HG02884 (cell line): ENCODE results near the gene MYO5B.
A peak's percentile ranks its signal among the peaks of the same experiment; 100 is the strongest.
"Not testable (repeated sequence)": the region's sequence is repeated elsewhere in the genome, so short reads cannot be mapped to it uniquely, and the experiment has no call there.

Experiments used
- ATAC-seq: cut with Tn5 transposase; IDR thresholded peaks from one replicate; pipeline ENCODE4 v1.9.1; 2021; ENCODE audit warnings: mild to moderate bottlenecking, moderate library complexity; ENCODE audit not compliant: unreplicated experiment

Gene MYO5B

DNA sequence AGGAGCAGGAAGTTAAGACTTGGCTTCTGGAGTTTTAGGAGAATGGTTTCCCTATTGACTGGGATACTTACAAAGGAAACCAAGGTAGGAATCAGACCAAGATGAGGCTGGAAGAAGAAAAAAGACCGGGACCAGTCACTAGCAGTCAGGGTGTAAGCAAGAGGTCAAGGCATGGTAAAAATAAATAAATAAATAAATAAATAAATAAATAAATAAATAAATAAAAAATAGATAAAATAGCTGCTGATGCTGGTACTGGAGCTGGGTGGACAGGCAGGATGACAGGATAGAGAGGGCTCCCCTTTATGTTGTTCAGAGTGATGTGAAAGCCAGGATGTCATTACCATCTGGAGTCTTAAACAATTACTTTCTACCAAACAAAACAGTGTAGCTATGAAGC, 89.9 kb downstream of the MYO5B start:
- no peak for ATAC-seq

DNA sequence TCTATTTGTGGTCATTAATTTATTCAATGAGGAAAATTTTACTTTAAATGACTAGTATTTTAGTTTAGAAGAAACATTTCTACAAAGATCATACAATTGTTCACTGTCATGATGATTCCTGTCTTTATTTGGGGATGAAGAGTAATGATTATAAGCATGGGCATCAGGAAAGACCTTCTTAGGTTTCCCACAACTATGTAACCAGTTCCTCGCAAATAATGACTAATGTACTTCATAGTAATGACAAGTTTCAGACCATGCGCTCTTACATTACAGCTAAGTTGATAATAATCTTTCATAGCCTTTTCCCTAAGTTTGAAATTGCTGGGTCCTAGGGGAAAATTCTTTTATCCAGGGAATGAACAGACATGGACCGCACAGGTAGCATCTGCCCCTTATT, 90.5 kb downstream of the MYO5B start:
- ATAC-seq, result no peak

GRCh38 chr18:50099725-50100407, 95.1 kb downstream of the MYO5B start:
- peak; percentile 79 for ATAC-seq

GRCh38 chr18:50097702-50098101, 97.2 kb downstream of the MYO5B start:
- no peak for ATAC-seq

DNA sequence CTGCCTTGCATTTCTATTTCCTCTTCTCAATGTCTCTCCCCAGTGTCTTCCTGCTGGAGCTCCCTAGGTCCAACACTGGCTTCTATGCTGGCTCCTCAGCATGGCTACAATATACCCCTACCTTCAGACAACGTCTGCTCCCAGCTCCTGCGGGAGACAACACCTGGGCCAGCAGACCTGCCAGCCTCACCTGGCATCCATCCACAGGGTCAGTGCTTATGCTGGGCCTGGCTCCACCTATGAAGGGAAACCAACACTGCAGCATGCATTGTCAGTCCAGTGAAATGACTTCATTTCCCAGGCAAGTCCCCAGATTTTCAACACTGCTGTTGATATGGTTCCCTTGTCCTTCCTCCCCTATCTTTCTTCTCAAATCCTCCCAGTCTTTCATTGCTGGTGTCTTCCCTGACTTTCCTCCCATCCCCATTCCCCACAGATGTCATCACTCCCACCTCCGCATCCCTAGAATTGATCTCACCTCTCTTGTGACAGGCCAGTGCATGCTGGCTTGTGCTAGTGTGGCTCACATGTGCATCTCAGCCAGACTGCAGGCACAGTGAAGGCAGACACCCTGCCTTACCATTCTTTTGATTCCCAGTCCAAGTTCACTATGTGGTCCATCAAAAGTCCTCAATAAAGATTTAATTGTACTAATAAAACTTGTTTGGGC, 98.0 kb downstream of the MYO5B start:
- no peak for ATAC-seq

DNA sequence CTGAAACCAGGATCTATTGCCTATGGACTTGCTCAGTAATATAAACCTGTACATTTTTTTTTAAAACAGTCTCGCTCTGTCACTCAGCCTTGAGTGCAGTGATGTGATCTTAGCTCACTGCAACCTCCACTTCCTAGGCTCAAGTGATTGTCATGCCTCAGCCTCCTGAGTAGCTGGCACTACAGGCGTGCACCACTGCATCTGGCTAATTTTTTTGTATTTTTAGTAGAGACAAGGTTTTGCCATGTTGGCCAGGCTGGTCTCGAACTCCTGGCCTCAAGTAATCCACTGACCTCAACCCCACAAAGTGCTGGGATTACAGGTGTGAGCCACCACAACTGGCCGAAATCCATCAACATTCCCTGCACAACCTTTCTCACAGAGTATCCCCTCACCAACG, 100.2 kb downstream of the MYO5B start:
- not testable (repeated sequence) for ATAC-seq

- no peak for ATAC-seq
Observed at GRCh38 chr18:50094221-50094773, 100.7 kb downstream of the MYO5B start.

DNA sequence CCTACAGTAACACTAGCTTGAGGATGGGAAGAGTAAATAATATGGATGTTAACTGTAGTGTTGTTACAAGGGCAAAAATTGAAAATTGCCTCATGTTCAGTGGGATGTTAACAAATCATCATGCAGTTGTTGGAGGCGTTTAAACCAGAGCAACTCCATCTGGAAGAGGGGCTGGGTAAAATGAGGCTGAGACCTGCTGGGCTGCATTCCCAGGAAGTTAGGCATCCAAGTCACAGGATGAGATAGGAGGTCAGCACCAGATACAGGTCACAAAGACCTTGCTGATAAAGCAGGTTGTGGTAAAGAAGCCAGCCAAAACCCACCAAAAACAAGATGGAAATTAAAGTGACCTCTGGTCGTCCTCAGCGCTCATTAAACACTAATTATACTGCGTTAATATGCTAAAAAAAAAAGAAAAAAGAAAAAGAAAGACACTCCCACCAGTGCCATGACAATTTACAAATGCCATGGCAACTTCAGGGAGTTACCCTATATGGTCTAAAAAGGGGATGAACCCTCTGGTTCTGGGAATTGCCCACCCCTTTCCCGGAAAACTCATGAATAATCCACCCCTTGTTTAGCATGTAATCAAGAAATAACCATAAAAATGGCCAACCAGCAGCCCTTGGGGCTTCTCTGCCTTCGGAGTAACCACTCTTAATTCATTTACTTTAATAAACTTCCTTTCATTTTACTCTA, 101.4 kb downstream of the MYO5B start:
- ATAC-seq, result no peak

- ATAC-seq, result no peak
Observed at GRCh38 chr18:50092245-50092805, 102.6 kb downstream of the MYO5B start.

- no peak for ATAC-seq
Observed at GRCh38 chr18:50091509-50092244, 103.3 kb downstream of the MYO5B start.

GRCh38 chr18:50090370-50091312, 104.3 kb downstream of the MYO5B start:
- ATAC-seq, result no peak

- ATAC-seq, result no peak
Observed at GRCh38 chr18:50089702-50090101, 105.2 kb downstream of the MYO5B start.

- ATAC-seq, result no peak
Observed at GRCh38 chr18:50083708-50084107, 111.2 kb downstream of the MYO5B start.

DNA sequence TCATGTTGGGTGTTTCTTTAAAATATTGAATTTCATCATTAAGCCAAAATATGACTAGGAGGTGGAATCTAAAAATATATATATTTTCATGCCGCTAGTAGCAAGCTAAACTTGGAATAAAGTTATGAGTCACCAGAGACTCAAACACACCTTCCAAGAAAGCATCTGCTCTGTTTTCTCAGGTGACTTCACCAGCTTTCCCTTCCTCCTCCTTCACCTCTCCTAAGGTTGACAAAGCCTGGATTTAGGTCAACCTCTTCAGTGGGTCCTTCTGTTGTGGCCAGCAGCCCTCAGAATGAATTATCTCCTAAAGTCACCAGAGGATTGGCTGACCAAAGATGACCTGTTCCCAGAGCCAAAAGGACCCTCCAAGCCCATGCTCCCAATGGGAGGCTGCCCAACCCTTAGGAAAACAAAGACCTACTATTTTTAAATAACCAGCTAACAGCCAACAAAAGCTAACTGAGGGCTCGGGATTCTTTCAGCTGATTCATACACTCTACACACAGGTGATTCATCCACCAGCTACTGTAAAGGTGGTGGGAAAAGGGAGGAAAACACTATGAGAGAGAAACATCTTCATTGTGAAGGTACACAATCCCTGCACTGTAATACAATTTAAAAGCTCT, 113.9 kb downstream of the MYO5B start:
- no peak for ATAC-seq

DNA sequence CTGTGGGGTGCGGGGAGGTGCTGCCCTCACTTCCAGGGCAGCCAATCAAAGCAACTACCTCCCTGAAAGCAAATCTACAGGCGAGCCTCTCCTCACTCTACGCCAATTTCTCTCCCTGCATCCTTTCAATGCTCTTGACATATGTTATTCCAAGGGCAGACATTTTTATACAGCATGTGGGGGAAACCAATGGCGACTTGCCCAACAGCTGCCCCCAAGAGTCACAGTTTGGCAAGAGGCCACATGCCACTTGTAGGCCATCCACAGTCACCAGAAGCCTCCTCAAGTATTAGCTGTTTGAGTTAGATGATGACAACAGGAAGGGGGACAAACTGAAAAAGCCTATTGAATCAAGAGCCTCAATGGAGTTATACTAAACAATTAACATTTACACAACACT, 114.6 kb downstream of the MYO5B start:
- ATAC-seq, result no peak

- ATAC-seq, result no peak
Observed at GRCh38 chr18:50079571-50080295, 115.2 kb downstream of the MYO5B start.

DNA sequence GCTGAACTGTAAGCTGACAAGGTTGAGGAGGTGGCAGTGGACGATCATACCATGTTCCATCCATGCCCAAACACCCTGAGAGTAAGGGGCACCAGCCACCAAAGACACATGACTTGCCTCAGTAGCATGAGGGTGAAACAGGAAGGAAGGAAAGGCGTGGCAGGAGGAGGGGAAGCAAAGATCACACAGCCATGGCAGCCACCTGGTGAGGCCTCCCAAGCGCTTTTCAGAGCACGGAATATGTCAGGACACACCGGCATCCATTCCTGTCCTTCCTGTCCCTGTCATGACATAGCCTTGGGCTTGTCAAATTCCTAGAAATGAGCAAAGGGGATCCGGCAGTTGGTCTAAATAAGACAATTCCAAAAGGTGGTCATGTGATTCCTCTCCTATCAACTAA, 118.7 kb downstream of the MYO5B start:
- no peak for ATAC-seq

DNA sequence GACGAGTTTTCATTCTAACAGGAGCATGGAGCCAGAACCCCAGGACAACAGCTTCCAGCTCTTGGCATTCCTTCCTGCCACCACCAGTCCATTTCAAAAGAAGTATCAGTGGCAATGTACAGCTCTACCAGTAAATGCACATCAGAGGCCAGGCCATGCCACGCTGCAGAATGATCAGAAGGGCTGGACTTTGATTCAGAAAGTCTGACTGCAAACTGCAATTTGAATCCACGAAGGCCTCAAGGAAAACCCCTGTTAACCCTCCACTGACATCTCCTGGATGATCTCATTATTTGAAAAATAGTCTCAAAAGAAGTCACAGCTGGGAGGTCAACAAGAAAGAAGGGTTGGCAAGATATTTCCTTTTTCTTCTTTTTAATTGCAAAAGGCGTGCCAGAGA, 119.2 kb downstream of the MYO5B start:
- ATAC-seq, result no peak

DNA sequence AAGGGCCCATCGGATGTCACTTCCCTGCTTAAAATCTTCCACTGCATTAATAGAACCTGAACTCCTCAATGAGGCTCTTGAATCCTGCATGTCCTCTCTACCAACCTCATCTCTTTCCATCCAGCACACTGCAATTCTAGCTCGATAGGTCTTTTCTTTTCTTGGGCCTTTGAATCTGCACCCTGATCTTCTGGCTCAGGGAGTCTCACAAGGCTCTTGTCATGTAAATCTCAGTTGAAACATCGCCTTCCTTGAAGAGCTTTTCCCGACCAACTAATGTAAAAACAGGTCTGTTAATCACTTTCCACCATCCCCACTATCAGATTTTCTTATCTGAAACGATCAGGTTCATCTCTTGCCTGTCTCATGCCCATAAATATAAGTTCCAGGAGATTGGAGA, 120.5 kb downstream of the MYO5B start:
- ATAC-seq, result no peak
